Measurements from ENCODE around the gene FLT3. TPM values are rescaled to one million over a fixed set of nuclear protein-coding genes. Genes with fewer than 3 reads are reported as not detected.
"Not testable (repeated sequence)": the region's sequence is repeated elsewhere in the genome, so short reads cannot be mapped to it uniquely, and the experiment has no call there.

The FLT3 gene
- total and polyA plus RNA-seq, 3 donors from 2014 or later: 1.8 to 2.5 (median 2.4) TPM

DNA sequence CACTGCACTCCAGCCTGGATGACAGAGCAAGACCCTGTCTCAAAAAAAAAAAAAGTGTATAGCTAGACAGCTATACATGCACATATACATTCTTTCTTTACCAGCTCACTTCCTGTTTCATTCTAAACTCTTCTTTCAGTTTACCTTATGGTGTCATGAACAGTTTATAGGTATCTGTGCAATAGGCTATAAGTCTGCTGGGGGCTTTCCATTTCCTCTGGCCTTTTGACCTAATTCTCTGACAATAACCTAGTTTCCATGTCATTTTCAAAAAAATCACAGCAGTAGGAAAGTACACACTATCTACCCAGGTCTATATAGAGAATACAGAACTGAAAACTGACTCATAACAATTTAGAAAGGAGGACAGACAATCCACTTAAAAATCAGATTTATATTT, 87.5 kb downstream of the FLT3 start:
- H3K36me3 ChIP-seq (ENCODE audit: low read depth, missing control alignments): no peaks in the 10 kb centered on the region
- no peaks in the 10 kb centered on the region for H3K27me3 ChIP-seq
- TF ChIP-seq, protein P1, sequence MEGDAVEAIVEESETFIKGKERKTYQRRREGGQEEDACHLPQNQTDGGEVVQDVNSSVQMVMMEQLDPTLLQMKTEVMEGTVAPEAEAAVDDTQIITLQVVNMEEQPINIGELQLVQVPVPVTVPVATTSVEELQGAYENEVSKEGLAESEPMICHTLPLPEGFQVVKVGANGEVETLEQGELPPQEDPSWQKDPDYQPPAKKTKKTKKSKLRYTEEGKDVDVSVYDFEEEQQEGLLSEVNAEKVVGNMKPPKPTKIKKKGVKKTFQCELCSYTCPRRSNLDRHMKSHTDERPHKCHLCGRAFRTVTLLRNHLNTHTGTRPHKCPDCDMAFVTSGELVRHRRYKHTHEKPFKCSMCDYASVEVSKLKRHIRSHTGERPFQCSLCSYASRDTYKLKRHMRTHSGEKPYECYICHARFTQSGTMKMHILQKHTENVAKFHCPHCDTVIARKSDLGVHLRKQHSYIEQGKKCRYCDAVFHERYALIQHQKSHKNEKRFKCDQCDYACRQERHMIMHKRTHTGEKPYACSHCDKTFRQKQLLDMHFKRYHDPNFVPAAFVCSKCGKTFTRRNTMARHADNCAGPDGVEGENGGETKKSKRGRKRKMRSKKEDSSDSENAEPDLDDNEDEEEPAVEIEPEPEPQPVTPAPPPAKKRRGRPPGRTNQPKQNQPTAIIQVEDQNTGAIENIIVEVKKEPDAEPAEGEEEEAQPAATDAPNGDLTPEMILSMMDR (IDR thresholded peaks at IDR 0.05): no peak
- TF ChIP-seq POLR2A (IDR thresholded peaks at IDR 0.05): no peak
- H3K4me3 ChIP-seq: no peak overlapping the region
- no peak overlapping the region for H3K27ac ChIP-seq
- intact Hi-C loops (cut with DNase I; ENCODE audit: low total_unique reads): no loop called here
- DNase-seq: no peak
- no peaks in the 10 kb centered on the region for H3K9me3 ChIP-seq
- no peaks in the 10 kb centered on the region for H3K4me1 ChIP-seq

DNA sequence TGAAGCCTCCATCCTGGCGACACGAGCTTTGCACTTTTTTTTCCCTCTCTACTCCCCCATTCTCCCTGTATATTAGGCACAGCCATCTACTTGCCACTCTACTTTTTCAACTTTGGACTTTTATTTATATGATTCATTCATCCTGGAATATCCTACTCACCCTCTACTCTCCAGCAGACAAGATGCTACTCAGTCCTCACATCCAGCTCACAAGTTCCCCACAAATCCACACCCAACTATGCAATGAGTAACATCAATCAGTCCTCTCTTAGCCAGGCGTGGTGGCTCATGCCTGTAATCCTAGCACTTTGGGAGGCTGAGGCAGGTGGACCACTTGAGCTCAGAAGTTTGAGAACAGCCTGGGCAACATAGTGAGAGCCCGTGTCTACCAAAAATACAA, 88.0 kb downstream of the FLT3 start:
- Histone ChIP-seq H3K36me3 (ENCODE audit: low read depth, missing control alignments) (no peaks in the 10 kb centered on the region), H3K27me3 (no peaks in the 10 kb centered on the region), H3K4me1 (no peaks in the 10 kb centered on the region), H3K4me3 (no peak overlapping the region), H3K27ac (no peak overlapping the region), H3K9me3 (no peaks in the 10 kb centered on the region)
- DNase-seq: no peak
- intact Hi-C loops (cut with DNase I; ENCODE audit: low total_unique reads): no loop called here
- no peak for TF ChIP-seq POLR2A (IDR thresholded peaks at IDR 0.05)
- TF ChIP-seq, protein P1 (IDR thresholded peaks at IDR 0.05): no peak
- 82 to 86% methylated on average over 4 of the region's 4 CpGs for WGBS, 2 donors

DNA sequence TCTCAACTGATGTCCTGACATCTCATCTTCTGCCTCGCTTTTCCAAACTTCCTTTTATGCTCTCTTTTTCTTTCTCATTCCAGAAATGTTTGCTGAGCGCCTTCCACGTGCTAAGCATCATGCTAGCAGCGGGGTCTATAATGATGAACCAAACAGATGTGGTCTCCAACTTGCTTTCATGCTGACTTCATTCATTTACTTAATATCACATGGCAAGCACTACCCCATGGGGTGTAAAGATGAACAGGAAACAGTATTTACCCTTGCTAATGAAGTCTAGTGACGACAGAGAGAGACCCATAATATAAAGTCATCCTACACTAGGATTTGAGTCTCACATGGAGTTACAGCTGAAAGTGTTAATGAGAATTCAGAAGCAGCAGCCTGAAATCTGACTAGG, 90.3 kb downstream of the FLT3 start:
- Histone ChIP-seq H3K36me3 (ENCODE audit: low read depth, missing control alignments) (no peaks in the 10 kb centered on the region), H3K4me1 (no peaks in the 10 kb centered on the region), H3K9me3 (no peaks in the 10 kb centered on the region), H3K4me3 (no peak overlapping the region), H3K27me3 (no peaks in the 10 kb centered on the region), H3K27ac (no peak overlapping the region)
- no peak for DNase-seq
- intact Hi-C loops (cut with DNase I; ENCODE audit: low total_unique reads): no loop called here
- WGBS, 2 donors: 81 to 88% methylated on average over 5 of the region's 5 CpGs
- TF ChIP-seq POLR2A (IDR thresholded peaks at IDR 0.05): no peak
- TF ChIP-seq, protein P1 (IDR thresholded peaks at IDR 0.05): no peak

DNA sequence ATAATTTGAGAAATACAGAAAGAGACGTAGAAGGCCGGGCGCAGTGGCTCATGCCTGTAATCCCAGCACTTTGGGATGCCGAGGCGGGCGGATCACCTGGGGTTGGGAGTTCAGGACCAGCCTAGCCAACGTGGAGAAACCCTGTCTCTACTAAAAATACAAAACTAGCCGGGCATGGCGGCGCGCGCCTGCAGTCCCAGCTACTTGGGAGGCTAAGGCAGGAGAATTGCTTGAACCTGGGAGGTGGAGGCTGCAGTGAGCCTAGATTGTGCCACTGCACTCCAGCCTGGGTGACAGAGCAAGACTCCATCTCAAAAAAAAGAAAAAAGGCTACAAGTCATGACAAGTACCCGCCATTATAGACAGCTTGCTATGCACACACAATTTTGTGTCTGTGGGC, 95.4 kb downstream of the FLT3 start:
- not testable (repeated sequence) for H3K4me1 ChIP-seq, H3K9me3 ChIP-seq
- 93 to 97% methylated on average over 13 of the region's 13 CpGs for WGBS, 2 donors

DNA sequence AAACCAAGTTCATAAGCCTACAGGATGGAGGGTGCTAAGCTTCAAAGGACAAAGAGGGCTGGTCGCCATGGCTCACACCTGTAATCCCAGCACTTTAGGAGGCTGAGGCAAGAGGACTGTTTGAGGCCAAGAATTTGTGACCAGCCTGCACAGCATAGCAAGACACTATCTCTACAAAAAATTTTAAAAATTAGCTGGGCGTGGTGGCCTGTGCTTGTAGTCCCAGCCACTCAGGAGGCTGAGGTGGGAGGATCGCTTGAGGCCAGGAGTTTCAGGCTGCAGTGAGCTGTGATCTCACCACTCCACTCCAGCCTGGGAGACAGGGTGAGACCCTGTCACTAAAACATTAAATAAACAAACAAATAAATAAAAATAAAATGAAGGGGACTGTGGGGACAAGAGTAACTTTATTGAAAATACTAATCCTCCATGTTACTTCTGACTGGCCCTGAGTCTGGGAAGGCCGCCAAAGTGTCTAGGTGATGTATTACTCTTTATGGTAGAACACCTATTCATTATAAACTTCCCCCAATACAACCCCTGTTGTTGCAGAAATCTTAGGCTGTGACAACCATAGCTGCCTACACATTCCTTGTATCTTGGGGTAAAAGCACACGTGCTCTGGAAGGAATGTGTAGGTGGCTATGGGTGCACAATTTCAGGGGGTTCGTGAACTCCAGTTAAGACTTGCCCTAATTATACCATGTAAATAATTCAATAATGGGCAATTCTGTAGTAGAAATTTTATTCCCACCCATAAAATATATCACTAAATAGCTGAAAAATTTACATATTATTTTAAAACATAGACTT, 97.3 kb downstream of the FLT3 start:
- Histone ChIP-seq H3K9me3 (no peaks in the 10 kb centered on the region), H3K27me3 (no peaks in the 10 kb centered on the region), H3K27ac (no peak overlapping the region), H3K4me3 (no peak overlapping the region), H3K4me1 (no peaks in the 10 kb centered on the region), H3K36me3 (ENCODE audit: low read depth, missing control alignments) (no peaks in the 10 kb centered on the region)
- TF ChIP-seq, protein P1 (IDR thresholded peaks at IDR 0.05): no peak
- TF ChIP-seq POLR2A (IDR thresholded peaks at IDR 0.05): no peak
- DNase-seq: no peak
- intact Hi-C loops (cut with DNase I; ENCODE audit: low total_unique reads): no loop called here
- 70 to 85% methylated on average over 6 of the region's 6 CpGs for WGBS, 2 donors

More for the DNA sequence above, 95.4 kb downstream of the FLT3 start:
- DNase-seq; intact Hi-C loops (cut with DNase I; ENCODE audit: low total_unique reads); H3K27me3 ChIP-seq; H3K4me3 ChIP-seq; H3K36me3 ChIP-seq (ENCODE audit: low read depth, missing control alignments); H3K27ac ChIP-seq: not testable (repeated sequence)

Data from testis (tissue), 3 donors.